Mesenchymal stem cell (in vitro differentiated cells and primary cell): ENCODE measurements around the gene CFAP126.
"Not testable (repeated sequence)": the region's sequence is repeated elsewhere in the genome, so short reads cannot be mapped to it uniquely, and the experiment has no call there.

Experiments used
- DNase-seq: peaks from one replicate; pipeline ENCODE4 v3.0.0-alpha.2; 2013
- H2AFZ ChIP-seq: one replicate; pipeline ENCODE4 v1.6.1; 2013; ENCODE audit warnings: low read depth, mild to moderate bottlenecking, control low read depth, inconsistent platforms, low read length, moderate library complexity
- H2AK5ac ChIP-seq: 2 replicates; pipeline ENCODE4 v1.6.1; 2013; ENCODE audit warnings: low read length, moderate library complexity, mild to moderate bottlenecking, inconsistent platforms; ENCODE audit not compliant: severe bottlenecking
- H2BK120ac ChIP-seq: one replicate; pipeline ENCODE4 v1.6.1; 2013; ENCODE audit warnings: low read depth, mild to moderate bottlenecking, inconsistent platforms, low read length, moderate library complexity
- H2BK12ac ChIP-seq, 2 experiments: one replicate each; pipeline ENCODE4 v1.6.1; 2013; ENCODE audit warnings: inconsistent platforms in 2 of 2, low read length in 2 of 2, mild to moderate bottlenecking in 2 of 2, moderate library complexity in 2 of 2, control low read depth in 1 of 2
- H2BK15ac ChIP-seq: one replicate; pipeline ENCODE4 v1.6.1; 2013; ENCODE audit warnings: mild to moderate bottlenecking, low read depth, inconsistent platforms; ENCODE audit not compliant: poor library complexity, severe bottlenecking
- H2BK5ac ChIP-seq: 2 replicates; pipeline ENCODE4 v1.6.1; 2013; ENCODE audit warnings: low read depth, mild to moderate bottlenecking, low read length, control low read depth, inconsistent platforms; ENCODE audit not compliant: poor library complexity, severe bottlenecking
- H3K14ac ChIP-seq, 2 experiments: one replicate each; pipeline ENCODE4 v1.6.1; 2013; ENCODE audit warnings: inconsistent platforms in 2 of 2, low read length in 2 of 2, control low read depth in 1 of 2, mild to moderate bottlenecking in 1 of 2, moderate library complexity in 1 of 2
- H3K18ac ChIP-seq, 2 experiments: one replicate each; pipeline ENCODE4 v1.6.1; 2013; ENCODE audit warnings: inconsistent platforms in 2 of 2, low read length in 2 of 2, control low read depth in 1 of 2, low read depth in 1 of 2, mild to moderate bottlenecking in 1 of 2
- H3K23ac ChIP-seq, 2 experiments: one replicate each; pipeline ENCODE4 v1.6.1; 2013; ENCODE audit warnings: inconsistent platforms in 2 of 2, low read length in 2 of 2, mild to moderate bottlenecking in 2 of 2, moderate library complexity in 2 of 2, control low read depth in 1 of 2
- H3K27ac ChIP-seq: 2 replicates; pipeline ENCODE4 v1.5.1; 2013; ENCODE audit warnings: mild to moderate bottlenecking, moderate library complexity, low read length, control low read depth, inconsistent platforms; ENCODE audit not compliant: poor library complexity, severe bottlenecking
- H3K27me3 ChIP-seq, 2 experiments: 2 replicates each; pipeline versions ENCODE4 v1.6.1 to v1.7.0; 2013; ENCODE audit warnings: low read length in 2 of 2, mild to moderate bottlenecking in 2 of 2, moderate library complexity in 2 of 2, control low read depth in 1 of 2, inconsistent platforms in 1 of 2; ENCODE audit not compliant: control insufficient read depth in 1 of 2, insufficient read depth in 1 of 2
- H3K36me3 ChIP-seq, 2 experiments: 2 replicates each; pipeline versions ENCODE4 v1.6.1 to v1.7.0; 2013; ENCODE audit warnings: low read length in 2 of 2, control low read depth in 1 of 2, inconsistent platforms in 1 of 2, low read depth in 1 of 2, mild to moderate bottlenecking in 1 of 2; ENCODE audit not compliant: insufficient read depth in 2 of 2, control insufficient read depth in 1 of 2
- H3K4ac ChIP-seq, 2 experiments: one replicate each; pipeline ENCODE4 v1.6.1; 2013; ENCODE audit warnings: inconsistent platforms in 2 of 2, low read length in 2 of 2, mild to moderate bottlenecking in 2 of 2, moderate library complexity in 2 of 2, control low read depth in 1 of 2, low read depth in 1 of 2
- H3K4me1 ChIP-seq: 2 replicates; pipeline ENCODE4 v1.6.1; 2013; ENCODE audit warnings: low read depth, low read length, control low read depth; ENCODE audit not compliant: control insufficient read depth, insufficient read depth
- H3K4me2 ChIP-seq: 2 replicates; pipeline ENCODE4 v1.6.1; 2013; ENCODE audit warnings: low read length, mild to moderate bottlenecking, inconsistent platforms; ENCODE audit not compliant: poor library complexity, severe bottlenecking
- H3K4me3 ChIP-seq, 2 experiments: 2 replicates each; pipeline versions ENCODE4 v1.5.1 to v1.7.0; 2013; ENCODE audit warnings: low read length in 2 of 2, mild to moderate bottlenecking in 2 of 2, control low read depth in 1 of 2, low read depth in 1 of 2; ENCODE audit not compliant: insufficient read depth in 1 of 2
- H3K79me1 ChIP-seq: replicated peaks from 2 replicates; pipeline ENCODE4 v1.6.1; 2013; ENCODE audit warnings: mild to moderate bottlenecking, control low read depth, low read length, inconsistent platforms; ENCODE audit not compliant: poor library complexity, severe bottlenecking
- H3K9ac ChIP-seq: 2 replicates; pipeline ENCODE4 v1.7.0; 2013; ENCODE audit warnings: mild to moderate bottlenecking, low read length, moderate library complexity
- H3K9me3 ChIP-seq: 2 replicates; pipeline ENCODE4 v1.7.0; 2013; ENCODE audit warnings: mild to moderate bottlenecking, low read length; ENCODE audit not compliant: control insufficient read depth
- H4K8ac ChIP-seq: one replicate; pipeline ENCODE4 v1.6.1; 2013; ENCODE audit warnings: inconsistent platforms, mild to moderate bottlenecking, low read length, moderate library complexity
- H4K91ac ChIP-seq: one replicate; pipeline ENCODE4 v1.6.1; 2013; ENCODE audit warnings: mild to moderate bottlenecking, low read length, inconsistent platforms
- WGBS: methylation state at CpG from one replicate; pipeline ENCODE4 v1.1.7; 2013; ENCODE audit warnings: mixed read lengths; 5-methylcytosine and 5-hydroxymethylcytosine counted together

CFAP126 gene

GRCh38 chr1:161408429-161409052 lies 40.9 kb upstream of the CFAP126 start:
- no peak overlapping the region for H4K91ac ChIP-seq
- no peak overlapping the region for H3K4me3 ChIP-seq
- H3K27me3 ChIP-seq = peaks cover 0 to 10% of the 10 kb centered on the region in 2 experiments
- H3K23ac ChIP-seq = no peak overlapping the region
- no peak overlapping the region for H2BK12ac ChIP-seq
- H3K27ac ChIP-seq = no peak overlapping the region
- no peak overlapping the region for H2BK120ac ChIP-seq
- H3K14ac ChIP-seq = no peak overlapping the region
- H3K18ac ChIP-seq = no peak overlapping the region
- no peak overlapping the region for H3K4ac ChIP-seq
- H3K9ac ChIP-seq = no peak overlapping the region
- no peak overlapping the region for H4K8ac ChIP-seq
- no peaks in the 10 kb centered on the region for H3K79me1 ChIP-seq
- no peak overlapping the region for H3K4me2 ChIP-seq
- H3K9me3 ChIP-seq = no peaks in the 10 kb centered on the region
- no peak overlapping the region for H2AK5ac ChIP-seq
- no peak overlapping the region for H2BK15ac ChIP-seq
- WGBS = 73% methylated on average over 3 of the region's 3 CpGs
- no peak overlapping the region for H2AFZ ChIP-seq
- no peak for DNase-seq
- no peak overlapping the region for H2BK5ac ChIP-seq
- H3K4me1 ChIP-seq = no peaks in the 10 kb centered on the region
- H3K36me3 ChIP-seq = no peaks in the 10 kb centered on the region

- no peak overlapping the region for H2AK5ac ChIP-seq
- peaks cover 0 to 10% of the 10 kb centered on the region in 2 experiments for H3K27me3 ChIP-seq
- DNase-seq = no peak
- H3K4ac ChIP-seq = no peak overlapping the region
- no peak overlapping the region for H3K4me3 ChIP-seq
- H3K14ac ChIP-seq = no peak overlapping the region
- no peaks in the 10 kb centered on the region for H3K79me1 ChIP-seq
- H3K4me2 ChIP-seq = no peak overlapping the region
- no peak overlapping the region for H4K91ac ChIP-seq
- WGBS = 93% methylated on average over 6 of the region's 6 CpGs
- H2BK5ac ChIP-seq = no peak overlapping the region
- no peak overlapping the region for H3K9ac ChIP-seq
- no peak overlapping the region for H2BK120ac ChIP-seq
- no peaks in the 10 kb centered on the region for H3K4me1 ChIP-seq
- H3K18ac ChIP-seq = no peak overlapping the region
- no peaks in the 10 kb centered on the region for H3K36me3 ChIP-seq
- H4K8ac ChIP-seq = no peak overlapping the region
- H3K27ac ChIP-seq = no peak overlapping the region
- H3K9me3 ChIP-seq = no peaks in the 10 kb centered on the region
- no peak overlapping the region for H2AFZ ChIP-seq
- H3K23ac ChIP-seq = no peak overlapping the region
- no peak overlapping the region for H2BK15ac ChIP-seq
- H2BK12ac ChIP-seq = no peak overlapping the region
Measured at GRCh38 chr1:161407451-161407985, 39.8 kb upstream of the CFAP126 start.

GRCh38 chr1:161406551-161406950 lies 38.9 kb upstream of the CFAP126 start:
- H3K4me1 ChIP-seq, H3K27ac ChIP-seq, H2BK5ac ChIP-seq, H4K91ac ChIP-seq, H3K4me3 ChIP-seq, H2AFZ ChIP-seq, H3K9ac ChIP-seq, H3K23ac ChIP-seq, H2BK15ac ChIP-seq, H2AK5ac ChIP-seq, H2BK120ac ChIP-seq, H4K8ac ChIP-seq, H3K18ac ChIP-seq, H3K27me3 ChIP-seq, H2BK12ac ChIP-seq, H3K9me3 ChIP-seq, H3K79me1 ChIP-seq, H3K36me3 ChIP-seq, H3K4ac ChIP-seq, H3K14ac ChIP-seq, DNase-seq, H3K4me2 ChIP-seq: not testable (repeated sequence)
- 91% methylated on average over 17 of the region's 17 CpGs for WGBS

- Histone ChIP-seq H3K4me2 (no peak overlapping the region), H3K9ac (no peak overlapping the region), H2AFZ (no peak overlapping the region), H2BK15ac (no peak overlapping the region), H2BK5ac (no peak overlapping the region), H3K9me3 (no peaks in the 10 kb centered on the region), H3K4ac (no peak overlapping the region), H3K4me3 (no peak overlapping the region), H3K14ac (no peak overlapping the region), H3K79me1 (no peaks in the 10 kb centered on the region), H2AK5ac (no peak overlapping the region), H3K18ac (no peak overlapping the region), H2BK12ac (no peak overlapping the region), H3K36me3 (no peaks in the 10 kb centered on the region), H3K27me3 (peaks cover 0 to 6% of the 10 kb centered on the region in 2 experiments), H4K91ac (no peak overlapping the region), H3K4me1 (peaks cover 1% of the 10 kb centered on the region), H2BK120ac (no peak overlapping the region), H4K8ac (no peak overlapping the region), H3K27ac (no peak overlapping the region), H3K23ac (no peak overlapping the region)
- no peak for DNase-seq
- WGBS = 92% methylated on average over 11 of the region's 11 CpGs
Measured at GRCh38 chr1:161404051-161404597, 36.4 kb upstream of the CFAP126 start.
